NT2/D1 (cell line): ENCODE measurements around the gene SPOCK1.

Experiments
- DNase-seq: peaks from one replicate; pipeline ENCODE4 v3.0.0-alpha.2; 2011; ENCODE audit warnings: low read depth, low spot score
- H3K27me3 ChIP-seq: 2 replicates; pipeline ENCODE4 v1.6.0; 2011; ENCODE audit warnings: mild to moderate bottlenecking; ENCODE audit not compliant: insufficient read length, insufficient read depth
- H3K36me3 ChIP-seq: 2 replicates; pipeline ENCODE4 v1.6.1; 2011; ENCODE audit warnings: mild to moderate bottlenecking, low read length, mixed read lengths; ENCODE audit not compliant: insufficient read depth, insufficient read length
- H3K4me1 ChIP-seq: 2 replicates; pipeline ENCODE4 v1.5.1; 2011; ENCODE audit not compliant: insufficient read depth, insufficient read length
- H3K4me3 ChIP-seq: 2 replicates; pipeline ENCODE4 v1.5.1; 2011; ENCODE audit warnings: low read depth; ENCODE audit not compliant: insufficient read length
- H3K9ac ChIP-seq: 2 replicates; pipeline ENCODE4 v1.6.0; 2011; ENCODE audit warnings: low read depth; ENCODE audit not compliant: insufficient read length
- H3K9me3 ChIP-seq: 2 replicates; pipeline ENCODE4 v1.5.1; 2011; ENCODE audit warnings: mild to moderate bottlenecking, low read length; ENCODE audit not compliant: insufficient read depth
- SUZ12 ChIP-seq: IDR thresholded peaks from 2 replicates; pipeline ENCODE4 v1.6.1; 2011; ENCODE audit not compliant: insufficient read length, insufficient read depth; ENCODE audit errors: extremely low read depth
- YY1 ChIP-seq: IDR thresholded peaks from 2 replicates; pipeline ENCODE4 v1.6.1; 2011; ENCODE audit not compliant: insufficient read length, insufficient read depth
- ZNF274 ChIP-seq: IDR thresholded peaks from 2 replicates; pipeline ENCODE4 v1.6.1; 2011; ENCODE audit warnings: mild to moderate bottlenecking, low read depth, low read length

The SPOCK1 gene

DNA sequence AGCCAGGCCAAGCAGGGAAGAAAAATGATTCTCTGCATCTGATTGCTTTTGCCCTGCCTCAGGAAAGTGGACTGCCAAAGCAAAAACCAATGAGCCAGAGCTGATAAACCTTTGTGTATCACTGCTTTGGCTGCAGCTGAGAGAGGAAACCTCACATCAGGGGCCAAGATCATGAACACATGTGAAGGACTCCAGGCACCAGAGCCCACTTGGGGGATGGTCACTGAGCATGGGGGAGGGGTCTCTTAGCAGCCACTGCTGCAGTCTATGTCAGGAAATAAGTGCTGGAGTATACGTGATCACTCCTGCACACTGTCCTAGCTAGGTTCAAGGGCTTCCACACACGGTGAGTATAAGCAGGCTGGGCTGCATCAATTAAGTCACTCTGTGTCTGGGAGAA lies 229.9 kb downstream of the SPOCK1 start:
- H3K36me3 ChIP-seq, result no peaks in the 10 kb centered on the region
- no peak for DNase-seq
- H3K4me1 ChIP-seq, result no peaks in the 10 kb centered on the region
- no peak for TF ChIP-seq YY1
- TF ChIP-seq ZNF274, result no peak
- no peak for TF ChIP-seq SUZ12
- H3K4me3 ChIP-seq, result no peak overlapping the region
- H3K27me3 ChIP-seq, result no peaks in the 10 kb centered on the region
- H3K9me3 ChIP-seq, result no peaks in the 10 kb centered on the region
- H3K9ac ChIP-seq, result no peak overlapping the region

DNA sequence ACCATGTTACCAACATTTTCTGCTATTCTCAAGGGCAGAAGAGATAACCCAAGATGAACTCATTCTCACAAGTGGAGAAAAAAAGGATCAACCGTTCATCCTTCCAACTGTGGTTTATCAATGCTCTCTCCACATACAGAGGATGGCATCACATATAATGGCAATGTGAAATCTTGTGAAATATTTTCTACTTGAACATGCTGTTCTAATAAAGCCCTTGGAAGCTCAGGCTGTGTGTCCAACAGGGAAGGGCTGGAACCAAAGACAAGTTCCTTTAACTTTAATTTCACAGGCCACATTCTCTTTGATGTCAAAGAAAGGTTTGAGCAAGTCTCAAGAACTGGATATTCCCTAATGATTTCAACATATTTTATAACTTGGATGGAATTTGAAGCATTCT lies 230.5 kb downstream of the SPOCK1 start:
- DNase-seq, result no peak
- Histone ChIP-seq H3K36me3 (no peaks in the 10 kb centered on the region), H3K9ac (no peak overlapping the region), H3K4me3 (no peak overlapping the region), H3K27me3 (no peaks in the 10 kb centered on the region), H3K4me1 (no peaks in the 10 kb centered on the region), H3K9me3 (no peaks in the 10 kb centered on the region)
- TF ChIP-seq ZNF274 (no peak), YY1 (no peak), SUZ12 (no peak)

DNA sequence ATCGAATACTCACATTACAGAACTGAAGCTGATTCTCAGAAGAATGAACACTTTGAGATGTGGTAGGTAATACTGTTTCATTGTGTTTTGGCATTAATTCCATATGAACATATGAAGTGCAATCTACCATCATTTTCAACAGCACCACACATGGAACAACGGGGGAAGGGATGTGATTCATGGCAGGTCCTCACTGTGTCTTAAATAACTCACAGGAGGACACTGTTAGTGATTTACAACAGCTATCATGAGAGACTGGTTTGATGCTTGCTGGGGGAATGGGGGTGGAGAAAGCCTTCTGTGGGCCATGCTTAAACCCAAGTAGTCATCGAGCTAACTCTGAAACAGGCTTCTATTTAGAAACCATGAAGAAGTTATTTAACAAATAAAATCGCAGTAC lies 232.9 kb downstream of the SPOCK1 start:
- no peak for TF ChIP-seq YY1
- no peak for TF ChIP-seq ZNF274
- TF ChIP-seq SUZ12, result no peak
- no peaks in the 10 kb centered on the region for H3K9me3 ChIP-seq
- no peak for DNase-seq
- no peaks in the 10 kb centered on the region for H3K27me3 ChIP-seq
- no peaks in the 10 kb centered on the region for H3K4me1 ChIP-seq
- no peaks in the 10 kb centered on the region for H3K36me3 ChIP-seq
- no peak overlapping the region for H3K9ac ChIP-seq
- no peak overlapping the region for H3K4me3 ChIP-seq

DNA sequence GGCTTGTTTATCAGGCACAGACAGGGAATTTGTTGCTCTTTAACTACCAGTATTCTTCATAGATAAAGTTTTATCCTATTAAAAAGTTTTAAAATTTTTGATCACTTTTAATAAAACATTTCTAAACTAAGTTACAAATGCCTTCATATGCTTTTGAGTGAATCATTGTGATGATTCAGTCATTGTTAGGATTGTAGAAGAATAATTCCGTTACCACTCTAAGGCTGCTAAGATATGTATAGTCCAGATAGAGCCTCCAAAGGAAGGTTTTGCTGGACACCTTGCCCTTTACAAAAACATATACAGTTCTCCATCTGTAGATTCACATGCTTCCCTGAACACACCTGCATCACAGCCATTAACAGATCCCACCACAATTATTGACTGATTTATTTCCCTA lies 233.7 kb downstream of the SPOCK1 start:
- no peak for DNase-seq
- no peak overlapping the region for H3K9ac ChIP-seq
- TF ChIP-seq ZNF274 (no peak), SUZ12 (no peak), YY1 (no peak)

DNA sequence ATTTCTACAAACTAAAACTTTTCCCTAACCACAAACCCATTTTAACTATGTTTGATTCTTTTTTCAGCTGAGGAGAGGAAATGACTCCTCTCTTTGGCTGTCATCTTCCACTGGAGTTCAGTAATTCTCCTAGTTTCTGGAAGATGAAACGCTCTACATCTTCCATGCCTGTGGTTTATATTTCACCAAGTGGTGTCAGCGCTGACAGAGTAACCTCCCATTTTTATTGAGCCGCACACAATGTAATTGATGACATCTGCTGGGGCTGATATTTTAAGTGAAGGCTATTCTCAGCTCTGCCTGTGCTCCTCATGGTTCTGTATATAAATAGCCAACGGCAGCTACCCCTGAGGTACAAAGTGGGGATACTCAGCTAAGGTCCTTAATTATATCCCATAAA lies 234.6 kb downstream of the SPOCK1 start:
- H3K9me3 ChIP-seq, result no peaks in the 10 kb centered on the region
- H3K36me3 ChIP-seq, result no peaks in the 10 kb centered on the region
- no peak for TF ChIP-seq ZNF274
- no peak overlapping the region for H3K9ac ChIP-seq
- no peak for DNase-seq
- no peaks in the 10 kb centered on the region for H3K4me1 ChIP-seq
- no peaks in the 10 kb centered on the region for H3K27me3 ChIP-seq
- H3K4me3 ChIP-seq, result no peak overlapping the region

More for the DNA sequence above, 233.7 kb downstream of the SPOCK1 start:
- Histone ChIP-seq H3K9me3 (no peaks in the 10 kb centered on the region), H3K4me3 (no peak overlapping the region), H3K36me3 (no peaks in the 10 kb centered on the region), H3K27me3 (no peaks in the 10 kb centered on the region), H3K4me1 (no peaks in the 10 kb centered on the region)

DNA sequence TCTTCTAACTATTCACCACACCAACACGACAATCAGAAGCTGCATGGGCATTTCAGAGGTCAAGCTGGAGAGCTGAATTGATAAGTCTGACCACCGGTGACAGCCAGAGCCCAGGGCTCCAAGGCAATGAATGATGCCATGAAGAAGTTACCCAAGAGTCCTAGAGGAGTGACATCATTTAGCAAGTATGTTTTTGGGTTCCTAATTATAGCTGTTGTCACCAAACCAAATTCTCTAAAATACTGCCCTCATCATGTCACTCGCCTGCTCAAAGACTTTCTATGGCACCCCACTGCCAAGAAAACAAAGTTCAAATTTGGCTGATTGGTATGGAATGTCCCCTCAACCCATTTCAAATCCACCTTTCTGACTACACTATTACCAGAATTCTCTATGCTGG lies 235.1 kb downstream of the SPOCK1 start:
- H3K9me3 ChIP-seq, result no peaks in the 10 kb centered on the region
- no peak for DNase-seq
- no peak overlapping the region for H3K9ac ChIP-seq
- no peaks in the 10 kb centered on the region for H3K36me3 ChIP-seq
- H3K27me3 ChIP-seq, result no peaks in the 10 kb centered on the region
- no peak overlapping the region for H3K4me3 ChIP-seq
- no peaks in the 10 kb centered on the region for H3K4me1 ChIP-seq
- TF ChIP-seq YY1, result no peak
- no peak for TF ChIP-seq SUZ12
- no peak for TF ChIP-seq ZNF274

DNA sequence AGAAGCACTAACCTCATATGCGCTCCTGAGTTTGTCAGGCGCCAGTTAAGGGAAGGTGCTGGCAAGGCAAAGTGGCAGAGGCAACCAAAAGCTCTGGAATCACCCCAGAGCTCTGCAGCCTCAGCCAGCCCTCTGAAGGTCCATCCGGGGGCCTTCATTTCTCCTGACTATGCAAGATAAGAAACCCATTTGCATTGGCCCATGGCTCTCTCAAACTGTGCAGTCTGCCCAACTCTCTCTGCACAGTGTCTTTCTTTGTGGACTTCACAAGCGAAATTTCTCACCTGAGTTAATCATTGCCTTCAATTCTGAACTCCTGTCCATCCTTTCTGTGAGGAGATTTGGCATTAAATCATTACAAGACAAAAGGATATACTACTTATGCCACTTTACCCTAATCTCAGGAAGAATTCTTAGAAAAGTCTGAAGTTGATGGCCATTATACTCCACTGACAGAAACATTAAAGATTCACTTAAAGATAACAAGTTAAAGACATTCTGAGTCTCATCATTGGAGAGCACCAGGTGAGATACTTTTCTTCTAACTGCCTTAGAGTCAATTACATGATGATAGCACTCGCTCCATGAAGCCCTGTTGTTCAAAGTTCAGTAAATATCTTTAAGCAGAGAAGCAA lies 235.6 kb downstream of the SPOCK1 start:
- TF ChIP-seq SUZ12 (no peak), ZNF274 (no peak), YY1 (no peak)
- no peaks in the 10 kb centered on the region for H3K36me3 ChIP-seq
- H3K9ac ChIP-seq, result no peak overlapping the region
- H3K4me1 ChIP-seq, result no peaks in the 10 kb centered on the region
- no peaks in the 10 kb centered on the region for H3K9me3 ChIP-seq
- H3K27me3 ChIP-seq, result no peaks in the 10 kb centered on the region
- DNase-seq, result no peak
- no peak overlapping the region for H3K4me3 ChIP-seq

DNA sequence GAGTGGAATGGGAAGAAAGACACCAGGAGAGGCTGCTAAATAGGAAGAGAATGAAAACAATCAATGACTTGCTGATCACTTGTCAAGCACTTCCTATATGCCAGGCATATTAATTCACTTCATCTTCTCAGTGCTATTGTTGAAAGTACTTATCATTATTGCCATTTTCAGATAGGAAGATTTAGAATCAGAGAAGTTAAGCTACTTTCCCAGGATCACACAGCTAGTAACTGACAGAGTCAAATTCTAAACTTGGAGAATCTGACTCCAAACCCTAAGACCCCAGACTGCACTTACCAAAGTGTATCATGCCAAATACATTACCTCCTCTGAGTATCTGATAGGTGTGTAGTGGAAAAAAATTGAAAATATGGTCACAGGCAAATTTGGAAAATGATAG lies 236.3 kb downstream of the SPOCK1 start:
- no peaks in the 10 kb centered on the region for H3K9me3 ChIP-seq
- no peaks in the 10 kb centered on the region for H3K27me3 ChIP-seq
- no peak overlapping the region for H3K9ac ChIP-seq
- H3K4me1 ChIP-seq, result no peaks in the 10 kb centered on the region
- H3K36me3 ChIP-seq, result no peaks in the 10 kb centered on the region
- no peak overlapping the region for H3K4me3 ChIP-seq
- TF ChIP-seq ZNF274, result no peak
- no peak for TF ChIP-seq SUZ12
- no peak for TF ChIP-seq YY1
- no peak for DNase-seq
